ENCODE results near the gene VLDLR.

VLDLR gene

DNA sequence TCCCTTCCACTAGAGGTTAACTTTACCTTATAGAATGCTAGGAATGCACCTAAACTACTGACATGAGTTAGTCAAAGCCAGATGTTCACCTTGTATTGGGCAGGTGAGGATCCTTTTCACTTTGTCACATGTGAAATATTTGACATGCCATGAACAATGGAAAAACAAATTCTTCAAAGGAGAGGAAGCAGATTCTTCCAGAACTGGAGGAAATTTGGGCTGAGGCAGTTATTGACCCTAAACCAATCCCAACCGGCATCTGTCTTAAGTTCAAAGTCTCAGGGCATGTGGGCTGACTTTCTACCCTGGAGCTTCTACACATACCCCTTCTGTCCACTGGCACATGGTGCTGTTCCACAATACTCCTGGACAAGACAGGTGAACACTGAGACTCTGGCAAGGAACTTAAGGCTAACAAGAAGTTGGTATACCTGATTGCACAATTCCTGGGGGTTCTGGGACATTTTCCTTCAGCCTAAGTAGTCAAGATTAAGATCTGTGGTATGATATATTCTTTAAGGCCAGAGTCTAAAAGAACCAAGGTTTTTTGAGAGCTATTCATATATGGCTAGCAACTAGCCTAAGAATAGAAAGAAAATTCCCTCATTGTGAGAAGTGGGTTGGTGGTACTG, 2.6 kb downstream of the VLDLR start:
- TF ChIP-seq, protein P1, sequence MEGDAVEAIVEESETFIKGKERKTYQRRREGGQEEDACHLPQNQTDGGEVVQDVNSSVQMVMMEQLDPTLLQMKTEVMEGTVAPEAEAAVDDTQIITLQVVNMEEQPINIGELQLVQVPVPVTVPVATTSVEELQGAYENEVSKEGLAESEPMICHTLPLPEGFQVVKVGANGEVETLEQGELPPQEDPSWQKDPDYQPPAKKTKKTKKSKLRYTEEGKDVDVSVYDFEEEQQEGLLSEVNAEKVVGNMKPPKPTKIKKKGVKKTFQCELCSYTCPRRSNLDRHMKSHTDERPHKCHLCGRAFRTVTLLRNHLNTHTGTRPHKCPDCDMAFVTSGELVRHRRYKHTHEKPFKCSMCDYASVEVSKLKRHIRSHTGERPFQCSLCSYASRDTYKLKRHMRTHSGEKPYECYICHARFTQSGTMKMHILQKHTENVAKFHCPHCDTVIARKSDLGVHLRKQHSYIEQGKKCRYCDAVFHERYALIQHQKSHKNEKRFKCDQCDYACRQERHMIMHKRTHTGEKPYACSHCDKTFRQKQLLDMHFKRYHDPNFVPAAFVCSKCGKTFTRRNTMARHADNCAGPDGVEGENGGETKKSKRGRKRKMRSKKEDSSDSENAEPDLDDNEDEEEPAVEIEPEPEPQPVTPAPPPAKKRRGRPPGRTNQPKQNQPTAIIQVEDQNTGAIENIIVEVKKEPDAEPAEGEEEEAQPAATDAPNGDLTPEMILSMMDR (conservative IDR thresholded peaks at IDR 0.05; ENCODE audit: control insufficient read depth, insufficient read depth, low read depth, low read length): no peak
- H3K4me3 ChIP-seq (ENCODE audit: control insufficient read depth, low read depth, low read length): no peak overlapping the region
- no peak for DNase-seq (ENCODE audit: low read depth)

DNA sequence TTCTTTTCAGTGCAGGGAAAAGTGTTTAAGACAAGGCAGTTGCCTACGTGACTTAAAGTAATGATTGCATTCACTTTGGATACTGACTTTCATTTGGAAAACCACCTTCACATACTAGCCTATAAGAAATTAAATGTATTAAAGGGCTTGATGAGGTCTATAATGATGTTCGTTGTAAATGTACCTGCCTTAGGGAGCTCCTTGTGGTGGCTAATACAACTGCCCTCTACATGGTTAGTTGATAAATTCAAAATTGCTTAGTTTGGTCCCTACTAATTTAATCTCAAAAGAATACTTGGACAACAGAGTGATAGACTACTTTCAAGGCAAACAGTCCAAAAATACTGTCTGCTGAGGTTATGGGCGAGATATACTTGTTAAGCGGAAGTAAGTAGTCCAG, 3.8 kb downstream of the VLDLR start:
- TF ChIP-seq, protein P1 (conservative IDR thresholded peaks at IDR 0.05; ENCODE audit: control insufficient read depth, insufficient read depth, low read depth, low read length): no peak
- DNase-seq (ENCODE audit: low read depth): no peak
- H3K4me3 ChIP-seq (ENCODE audit: control insufficient read depth, low read depth, low read length): no peak overlapping the region

DNA sequence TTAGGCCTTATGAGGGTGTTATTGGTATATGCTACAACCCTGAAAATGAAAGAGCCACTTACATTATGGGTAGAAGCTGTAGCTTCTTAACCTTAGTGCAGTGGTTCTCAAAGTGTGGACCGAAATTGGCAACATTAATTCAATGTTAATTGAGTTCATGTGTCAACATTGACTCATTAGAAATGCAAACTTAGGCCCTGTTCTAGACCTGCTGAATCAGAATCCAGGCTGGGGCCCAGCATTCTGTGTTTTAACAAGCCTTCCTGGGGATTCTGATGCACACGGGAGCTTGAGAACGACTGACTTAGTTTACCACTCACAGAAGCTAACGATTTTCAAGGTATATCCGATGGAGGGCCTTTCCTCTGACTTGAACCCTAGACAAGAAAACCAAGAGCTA, 7.3 kb downstream of the VLDLR start:
- TF ChIP-seq, protein P1 (conservative IDR thresholded peaks at IDR 0.05; ENCODE audit: control insufficient read depth, insufficient read depth, low read depth, low read length): no peak
- DNase-seq (ENCODE audit: low read depth): no peak
- no peak overlapping the region for H3K4me3 ChIP-seq (ENCODE audit: control insufficient read depth, low read depth, low read length)

DNA sequence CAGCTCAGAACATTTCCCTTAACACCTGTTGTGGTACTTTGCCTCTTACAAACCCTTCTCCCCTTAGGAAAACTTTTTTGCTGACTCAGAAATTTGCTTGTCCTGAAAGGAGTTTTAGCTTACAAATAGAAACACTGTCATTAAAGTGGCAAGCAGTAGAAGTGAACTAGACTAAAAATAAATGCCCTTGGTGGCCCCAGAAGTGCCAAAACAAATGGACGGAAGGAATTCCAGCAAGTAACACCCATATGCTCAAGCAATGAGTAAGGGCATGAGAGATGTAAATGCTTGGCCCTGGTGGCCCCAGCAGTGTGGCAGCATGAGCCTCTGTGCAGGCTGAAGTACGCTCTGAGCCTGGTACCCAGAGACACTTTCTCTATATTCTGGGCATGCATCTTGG, 8.6 kb downstream of the VLDLR start:
- TF ChIP-seq, protein P1 (conservative IDR thresholded peaks at IDR 0.05; ENCODE audit: control insufficient read depth, insufficient read depth, low read depth, low read length): no peak
- no peak overlapping the region for H3K4me3 ChIP-seq (ENCODE audit: control insufficient read depth, low read depth, low read length)
- DNase-seq (ENCODE audit: low read depth): no peak

DNA sequence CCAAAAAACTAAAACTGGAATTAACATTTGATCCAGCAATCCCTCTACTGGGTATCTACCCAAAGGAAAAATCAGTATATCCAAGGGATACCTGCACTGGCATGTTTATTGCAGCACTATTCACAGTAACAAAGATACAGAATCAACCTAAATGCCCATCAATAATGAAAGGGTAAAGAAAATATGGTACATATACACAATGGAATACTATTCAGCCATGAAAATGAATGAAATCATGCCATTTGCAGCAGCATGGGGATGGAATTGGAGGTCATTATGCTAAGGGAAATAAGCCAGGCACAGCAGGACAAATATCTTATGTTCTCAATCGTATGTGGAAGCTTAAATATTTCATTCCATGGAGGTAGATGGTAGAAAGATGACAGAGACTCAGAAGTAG, 9.7 kb downstream of the VLDLR start:
- no peak for DNase-seq (ENCODE audit: low read depth)
- TF ChIP-seq, protein P1 (conservative IDR thresholded peaks at IDR 0.05; ENCODE audit: control insufficient read depth, insufficient read depth, low read depth, low read length): no peak

DNA sequence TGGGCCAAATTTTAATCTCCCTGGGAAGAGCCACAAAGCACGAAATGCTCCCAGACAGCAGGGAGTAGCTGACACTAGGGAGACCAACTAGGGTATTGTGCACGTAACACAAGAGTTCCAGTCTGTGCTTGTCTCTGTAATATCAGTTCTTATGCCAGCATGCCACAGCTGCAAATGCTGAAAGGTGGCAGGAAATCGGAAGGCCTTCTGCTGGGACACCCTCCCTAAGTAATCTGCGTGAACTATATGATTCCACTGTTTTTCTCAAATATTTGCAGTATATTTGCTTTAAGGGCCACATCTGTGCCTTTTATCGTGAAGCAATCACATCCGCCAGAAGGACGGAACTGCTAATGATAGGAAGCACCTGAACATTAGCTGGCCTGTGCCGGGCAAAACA, 12.6 kb downstream of the VLDLR start:
- DNase-seq (ENCODE audit: low read depth): no peak
- TF ChIP-seq, protein P1 (conservative IDR thresholded peaks at IDR 0.05; ENCODE audit: control insufficient read depth, insufficient read depth, low read depth, low read length): no peak
- no peak overlapping the region for H3K4me3 ChIP-seq (ENCODE audit: control insufficient read depth, low read depth, low read length)

More for the DNA sequence above, 9.7 kb downstream of the VLDLR start:
- H3K4me3 ChIP-seq (ENCODE audit: control insufficient read depth, low read depth, low read length): no peak overlapping the region

DNA sequence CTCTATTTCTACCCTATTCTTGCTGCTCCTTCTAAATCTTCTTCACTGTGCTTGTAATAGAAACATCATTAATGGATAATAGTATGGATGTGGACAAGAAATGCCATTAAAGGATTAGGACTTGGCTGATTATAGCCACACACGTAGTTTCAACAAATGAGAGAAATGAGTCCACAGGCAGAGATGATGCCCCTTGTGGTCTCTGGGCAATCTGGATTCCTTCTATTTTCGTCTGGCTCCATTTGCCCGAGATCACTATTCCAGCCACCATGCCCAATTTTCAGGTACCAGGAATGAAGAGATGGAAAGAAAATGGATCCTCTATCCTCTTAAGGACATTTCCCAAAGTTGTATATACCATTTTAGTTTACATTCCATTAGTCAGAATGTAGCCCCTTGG, 13.2 kb downstream of the VLDLR start:
- no peak overlapping the region for H3K4me3 ChIP-seq (ENCODE audit: control insufficient read depth, low read depth, low read length)
- DNase-seq (ENCODE audit: low read depth): no peak
- TF ChIP-seq, protein P1 (conservative IDR thresholded peaks at IDR 0.05; ENCODE audit: control insufficient read depth, insufficient read depth, low read depth, low read length): no peak

All from fibroblast of mammary gland (primary cell).